Stimulated activated naive CD4-positive, alpha-beta T cell (primary cell): ENCODE measurements around the gene FBXW5.
A peak's percentile ranks its signal among the peaks of the same experiment; 100 is the strongest.

Experiments
- DNase-seq, 6 experiments: peaks; one replicate each; lab custom pipeline; 2025; lab: John Stamatoyannopoulos, UW

Gene FBXW5

GRCh38 chr9:136949239-136949816 is 4.8 kb upstream of the FBXW5 start:
- DNase-seq: no peak

- no peak for DNase-seq
Observed at GRCh38 chr9:136947955-136948510, 3.5 kb upstream of the FBXW5 start.

- DNase-seq: no peak
Observed at GRCh38 chr9:136947028-136947891, 2.7 kb upstream of the FBXW5 start.

GRCh38 chr9:136946228-136947027 is 1.9 kb upstream of the FBXW5 start:
- no peak for DNase-seq

GRCh38 chr9:136945333-136946227 is 1.0 kb upstream of the FBXW5 start:
- no peak for DNase-seq

GRCh38 chr9:136944212-136944518 is 373 bp downstream of the FBXW5 start:
- DNase-seq: no peak

GRCh38 chr9:136943291-136944211 is 987 bp downstream of the FBXW5 start:
- DNase-seq: peak in 4 of 6 experiments; percentile 25 to 54 (median 35)

- DNase-seq: no peak
Observed at GRCh38 chr9:136942881-136943230, 1.7 kb downstream of the FBXW5 start.

GRCh38 chr9:136942112-136942880 is 2.2 kb downstream of the FBXW5 start:
- no peak for DNase-seq

GRCh38 chr9:136941231-136942111 is 3.1 kb downstream of the FBXW5 start:
- no peak for DNase-seq

- no peak for DNase-seq
Observed at GRCh38 chr9:136940526-136941230, 3.9 kb downstream of the FBXW5 start.

GRCh38 chr9:136939996-136940525 is 4.5 kb downstream of the FBXW5 start:
- no peak for DNase-seq

GRCh38 chr9:136939431-136939995 is 5.0 kb downstream of the FBXW5 start:
- DNase-seq: no peak

- no peak for DNase-seq
Observed at GRCh38 chr9:136937186-136938001, 7.1 kb downstream of the FBXW5 start.

- DNase-seq: no peak
Observed at GRCh38 chr9:136936645-136937170, 7.8 kb downstream of the FBXW5 start.

- no peak for DNase-seq
Observed at GRCh38 chr9:136935651-136936050, 8.9 kb downstream of the FBXW5 start.
